Kidney (tissue), 14 donors: ENCODE data around the gene CALN1. TPM values are rescaled to one million over a fixed set of nuclear protein-coding genes. Genes with fewer than 3 reads are reported as not detected.
A peak's percentile ranks its signal among the peaks of the same experiment; 100 is the strongest.

Experiments
- DNase-seq, 5 donors: peaks; one replicate each; pipeline ENCODE4 v3.0.0-alpha.2; 2013 to 2020
- FAIRE-seq: peaks from 2 replicates; lab custom pipeline; 2012; peaks lifted over from hg19 to GRCh38; lab: Jason Lieb, UNC
- H3K27ac ChIP-seq, 2 donors: one replicate each; pipeline ENCODE4 v1.7.0; 2013; ENCODE audit warnings: low read depth in 2 of 2, low read length in 2 of 2, inconsistent platforms in 1 of 2
- H3K27me3 ChIP-seq: one replicate; pipeline ENCODE4 v1.7.1; 2013; ENCODE audit warnings: low read length, inconsistent platforms; ENCODE audit not compliant: control insufficient read depth, insufficient read depth
- H3K36me3 ChIP-seq, 3 donors: one replicate each; pipeline versions ENCODE4 v1.7.0 to v1.7.1; 2013; ENCODE audit warnings: low read length in 3 of 3, control low read depth in 1 of 3, inconsistent platforms in 1 of 3; ENCODE audit not compliant: insufficient read depth in 3 of 3, control insufficient read depth in 2 of 3
- H3K4me1 ChIP-seq, 3 donors: one replicate each; pipeline versions ENCODE4 v1.7.0 to v1.7.1; 2013; ENCODE audit warnings: low read length in 3 of 3, inconsistent platforms in 1 of 3, low read depth in 1 of 3; ENCODE audit not compliant: control insufficient read depth in 2 of 3, insufficient read depth in 2 of 3
- H3K4me3 ChIP-seq, 3 donors: one replicate each; pipeline versions ENCODE4 v1.7.0 to v1.8.1; 2013; ENCODE audit warnings: low read length in 3 of 3, control low read depth in 1 of 3, inconsistent platforms in 1 of 3
- H3K9ac ChIP-seq, 3 donors: one replicate each; pipeline versions ENCODE4 v1.7.0 to v1.7.1; 2013; ENCODE audit warnings: low read length in 3 of 3, control low read depth in 1 of 3, inconsistent platforms in 1 of 3
- H3K9me3 ChIP-seq, 3 donors: one replicate each; pipeline versions ENCODE4 v1.7.0 to v1.7.1; 2013; ENCODE audit warnings: low read length in 3 of 3, control low read depth in 1 of 3, inconsistent platforms in 1 of 3; ENCODE audit not compliant: control insufficient read depth in 2 of 3, insufficient read depth in 1 of 3
- intact Hi-C: fragments of 100-400 bp; cut with DNase I; formaldehyde crosslinking; loops from one replicate; pipeline ENCODE4 v1.11.1; 2022
- polyA plus RNA-seq: library from polyadenylated mRNA; stranded (reverse); fragments of 350-450 nt; fragmentation: Illumina TruSeq; extraction: RNeasy Lipid Tissue Mini Kit (QIAGEN cat#74804); gene quantifications from one replicate; pipeline ENCODE4 v1.2.3, GENCODE V29; 2014; ENCODE audit warnings: low read depth, low replicate concordance; ENCODE audit not compliant: insufficient read depth
- total RNA-seq: library from RNA; stranded (reverse); fragmentation: NEBNext Ultra II Directional; extraction: Animal tissue kit (Norgen Biotek cat#: 25700); gene quantifications from one replicate; pipeline ENCODE4 v1.2.1, GENCODE V29; 2021
- TF ChIP-seq, protein P1 (sequence below): IDR thresholded peaks from 3 replicates; pipeline ENCODE4 v1.5.1; 2012; ENCODE audit warnings: mild to moderate bottlenecking, moderate library complexity, borderline replicate concordance; ENCODE audit not compliant: insufficient read depth; ENCODE audit errors: extremely low read depth
- donor health status: control.
- donor health status: control.
- donor health status: control.
- donor health status: control.
- donor health status: control.
- donor health status: DM: yes; HTN: yes; CAD: no.
- donor health status: Normal renal cell carcinoma (clear cell type).

Gene CALN1
- total and polyA plus RNA-seq, 2 donors from 2014 or later: not detected

DNA sequence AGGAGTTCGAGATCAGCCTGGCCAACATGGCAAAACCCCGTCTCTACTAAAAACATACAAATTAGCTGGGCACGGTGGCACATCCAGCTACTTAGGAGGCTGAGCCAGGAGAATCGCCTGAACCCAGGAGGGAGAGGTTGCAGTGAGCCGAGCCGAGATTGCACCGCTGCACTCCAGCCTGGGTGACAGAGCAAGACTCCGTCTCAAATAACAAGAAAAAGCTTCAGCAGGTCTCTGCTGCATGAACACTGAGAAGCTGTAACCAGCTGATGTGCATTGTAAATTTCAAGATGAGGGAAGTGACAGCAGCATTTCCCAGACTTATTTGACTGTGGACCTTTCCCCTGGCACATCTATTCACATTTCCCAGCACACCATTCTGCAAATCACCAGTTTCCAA lies 222.0 kb downstream of the CALN1 start:
- H3K36me3 ChIP-seq: no peaks in the 10 kb centered on the region
- H3K9me3 ChIP-seq: peaks cover 0 to 4% (median 2%) of the 10 kb centered on the region in 3 donors
- intact Hi-C loops: loop anchor here (5.0 kb wide), 1 partner anchor 43 kb away; no protein-coding TSS in a partner anchor
- H3K4me1 ChIP-seq: no peaks in the 10 kb centered on the region
- TF ChIP-seq, protein P1, sequence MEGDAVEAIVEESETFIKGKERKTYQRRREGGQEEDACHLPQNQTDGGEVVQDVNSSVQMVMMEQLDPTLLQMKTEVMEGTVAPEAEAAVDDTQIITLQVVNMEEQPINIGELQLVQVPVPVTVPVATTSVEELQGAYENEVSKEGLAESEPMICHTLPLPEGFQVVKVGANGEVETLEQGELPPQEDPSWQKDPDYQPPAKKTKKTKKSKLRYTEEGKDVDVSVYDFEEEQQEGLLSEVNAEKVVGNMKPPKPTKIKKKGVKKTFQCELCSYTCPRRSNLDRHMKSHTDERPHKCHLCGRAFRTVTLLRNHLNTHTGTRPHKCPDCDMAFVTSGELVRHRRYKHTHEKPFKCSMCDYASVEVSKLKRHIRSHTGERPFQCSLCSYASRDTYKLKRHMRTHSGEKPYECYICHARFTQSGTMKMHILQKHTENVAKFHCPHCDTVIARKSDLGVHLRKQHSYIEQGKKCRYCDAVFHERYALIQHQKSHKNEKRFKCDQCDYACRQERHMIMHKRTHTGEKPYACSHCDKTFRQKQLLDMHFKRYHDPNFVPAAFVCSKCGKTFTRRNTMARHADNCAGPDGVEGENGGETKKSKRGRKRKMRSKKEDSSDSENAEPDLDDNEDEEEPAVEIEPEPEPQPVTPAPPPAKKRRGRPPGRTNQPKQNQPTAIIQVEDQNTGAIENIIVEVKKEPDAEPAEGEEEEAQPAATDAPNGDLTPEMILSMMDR: no peak
- FAIRE-seq (no peak), DNase-seq (peak in 4 of 5 donors; percentile 25 to 63 (median 36))
- H3K27ac ChIP-seq: no peak overlapping the region
- H3K4me3 ChIP-seq: no peak overlapping the region
- H3K9ac ChIP-seq: no peak overlapping the region
- H3K27me3 ChIP-seq: no peaks in the 10 kb centered on the region

DNA sequence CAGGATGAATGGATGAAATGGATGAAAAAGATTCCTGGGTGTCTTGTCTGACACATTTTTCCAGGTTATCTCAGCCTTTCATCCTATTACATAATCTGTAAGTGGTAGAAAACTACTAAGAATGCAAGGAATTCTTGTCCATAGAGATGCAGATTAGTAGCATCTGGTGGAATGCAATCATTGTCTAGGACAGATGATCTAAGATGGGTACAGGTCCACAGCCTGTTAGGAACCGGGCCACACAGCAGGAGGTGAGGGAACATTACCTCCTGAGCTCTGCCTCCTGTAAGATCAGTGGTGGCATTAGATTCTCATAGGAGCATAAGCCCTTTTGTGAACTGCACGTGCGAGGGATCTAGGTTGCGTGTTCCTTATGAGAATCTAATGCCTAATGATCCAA lies 225.0 kb downstream of the CALN1 start:
- FAIRE-seq: no peak
- no peak for DNase-seq
- Histone ChIP-seq H3K27ac (no peak overlapping the region), H3K36me3 (no peaks in the 10 kb centered on the region), H3K4me3 (no peak overlapping the region), H3K9ac (no peak overlapping the region), H3K4me1 (no peaks in the 10 kb centered on the region), H3K27me3 (no peaks in the 10 kb centered on the region), H3K9me3 (peaks cover 0 to 3% (median 0%) of the 10 kb centered on the region in 3 donors)
- intact Hi-C loops: no loop called here
- TF ChIP-seq, protein P1: no peak

DNA sequence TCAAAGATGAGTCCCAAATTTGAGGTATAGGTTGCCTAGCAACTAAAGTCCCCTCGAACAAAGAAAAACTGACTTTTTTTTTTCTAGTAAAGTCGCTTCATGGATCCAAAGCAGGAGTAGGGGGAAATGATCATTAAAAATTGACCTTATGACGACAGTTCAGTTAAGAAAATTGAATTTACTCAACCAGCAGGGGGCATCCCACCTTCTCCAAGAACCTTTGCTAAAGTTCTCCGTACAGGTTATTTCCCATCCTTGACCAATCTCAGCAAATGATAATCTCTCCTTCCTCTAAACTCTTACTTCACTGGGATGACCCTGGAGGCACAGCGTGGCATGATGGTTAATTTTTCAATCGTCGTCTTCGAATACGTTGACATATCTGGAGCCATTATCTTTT lies 228.3 kb downstream of the CALN1 start:
- Histone ChIP-seq H3K4me3 (no peak overlapping the region), H3K9me3 (peaks cover 0 to 3% (median 0%) of the 10 kb centered on the region in 3 donors), H3K27ac (no peak overlapping the region), H3K27me3 (no peaks in the 10 kb centered on the region), H3K36me3 (no peaks in the 10 kb centered on the region), H3K4me1 (no peaks in the 10 kb centered on the region), H3K9ac (no peak overlapping the region)
- intact Hi-C loops: no loop called here
- TF ChIP-seq, protein P1: no peak
- FAIRE-seq: no peak
- no peak for DNase-seq

DNA sequence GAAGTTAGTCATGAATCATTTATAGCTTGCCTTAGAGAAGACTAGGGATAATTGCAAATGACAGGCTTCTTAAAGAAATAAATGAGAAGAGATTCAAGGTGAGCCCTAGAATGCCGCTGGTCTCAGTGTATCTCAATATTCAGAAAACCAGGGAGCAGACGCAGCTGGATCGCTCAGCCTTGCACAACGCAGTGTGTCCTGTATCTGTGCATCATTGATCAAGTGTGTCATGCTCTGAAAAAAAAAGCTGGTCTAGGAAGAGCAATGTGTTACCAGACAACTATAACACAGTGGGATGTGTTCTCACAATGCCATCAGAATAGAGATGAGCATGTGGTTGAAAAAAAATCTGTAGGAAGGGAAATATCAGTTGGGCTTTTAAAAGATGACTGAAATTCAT lies 230.1 kb downstream of the CALN1 start:
- H3K27ac ChIP-seq: no peak overlapping the region
- peaks cover 0 to 3% (median 0%) of the 10 kb centered on the region in 3 donors for H3K9me3 ChIP-seq
- no peaks in the 10 kb centered on the region for H3K36me3 ChIP-seq
- peak in 1 of 5 donors; percentile 0 for DNase-seq
- TF ChIP-seq, protein P1: no peak
- intact Hi-C loops: no loop called here
- no peak overlapping the region for H3K4me3 ChIP-seq
- FAIRE-seq: no peak
- no peaks in the 10 kb centered on the region for H3K4me1 ChIP-seq
- H3K27me3 ChIP-seq: no peaks in the 10 kb centered on the region
- H3K9ac ChIP-seq: no peak overlapping the region
